Epithelial cell of proximal tubule (primary cell): Measurements from ENCODE around the gene GIMD1. TPM values are rescaled to one million over a fixed set of nuclear protein-coding genes. Genes with fewer than 3 reads are reported as not detected.
A peak's percentile ranks its signal among the peaks of the same experiment; 100 is the strongest.

ENCODE experiments used
- DNase-seq: peaks from one replicate; pipeline ENCODE4 v3.0.0-alpha.2; 2011; ENCODE audit warnings: low read depth
- H3K4me3 ChIP-seq: 2 replicates; pipeline ENCODE4 v1.5.1; 2011; ENCODE audit warnings: low read depth, mild to moderate bottlenecking, low read length
- total RNA-seq: library from RNA; depleted of rRNA; stranded (reverse); fragments of >200 nt; gene quantifications from 2 replicates; pipeline ENCODE4 v1.2.3, GENCODE V29; 2015
- TF ChIP-seq, protein P1 (sequence below): conservative IDR thresholded peaks from 2 replicates; pipeline ENCODE4 v1.5.1; 2012; ENCODE audit warnings: low read depth, mild to moderate bottlenecking, low read length

The GIMD1 gene
- total RNA-seq, 1 donor from 2014 or later, result not detected

DNA sequence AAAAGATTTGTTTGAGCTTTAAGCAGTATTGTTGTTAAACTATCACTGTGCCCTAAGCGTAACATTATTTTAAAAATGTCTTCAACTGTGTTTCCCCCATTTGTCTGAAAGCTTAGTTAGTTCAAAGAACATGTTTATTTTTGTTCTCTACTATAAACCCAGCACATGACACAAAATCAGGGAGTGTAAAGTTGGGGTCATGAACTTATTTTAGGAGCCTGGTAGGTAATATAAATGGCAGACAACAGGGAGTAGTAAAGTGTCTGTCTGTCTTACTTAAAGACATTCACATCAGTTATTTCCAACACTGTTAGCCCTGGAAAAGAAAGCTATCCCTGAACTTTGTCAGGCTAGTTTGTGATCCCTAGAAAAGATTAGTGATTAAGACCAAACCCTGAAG lies 48.3 kb downstream of the GIMD1 start:
- TF ChIP-seq, protein P1, sequence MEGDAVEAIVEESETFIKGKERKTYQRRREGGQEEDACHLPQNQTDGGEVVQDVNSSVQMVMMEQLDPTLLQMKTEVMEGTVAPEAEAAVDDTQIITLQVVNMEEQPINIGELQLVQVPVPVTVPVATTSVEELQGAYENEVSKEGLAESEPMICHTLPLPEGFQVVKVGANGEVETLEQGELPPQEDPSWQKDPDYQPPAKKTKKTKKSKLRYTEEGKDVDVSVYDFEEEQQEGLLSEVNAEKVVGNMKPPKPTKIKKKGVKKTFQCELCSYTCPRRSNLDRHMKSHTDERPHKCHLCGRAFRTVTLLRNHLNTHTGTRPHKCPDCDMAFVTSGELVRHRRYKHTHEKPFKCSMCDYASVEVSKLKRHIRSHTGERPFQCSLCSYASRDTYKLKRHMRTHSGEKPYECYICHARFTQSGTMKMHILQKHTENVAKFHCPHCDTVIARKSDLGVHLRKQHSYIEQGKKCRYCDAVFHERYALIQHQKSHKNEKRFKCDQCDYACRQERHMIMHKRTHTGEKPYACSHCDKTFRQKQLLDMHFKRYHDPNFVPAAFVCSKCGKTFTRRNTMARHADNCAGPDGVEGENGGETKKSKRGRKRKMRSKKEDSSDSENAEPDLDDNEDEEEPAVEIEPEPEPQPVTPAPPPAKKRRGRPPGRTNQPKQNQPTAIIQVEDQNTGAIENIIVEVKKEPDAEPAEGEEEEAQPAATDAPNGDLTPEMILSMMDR, result no peak
- no peak overlapping the region for H3K4me3 ChIP-seq
- DNase-seq, result no peak

- no peak overlapping the region for H3K4me3 ChIP-seq
- DNase-seq, result no peak
- TF ChIP-seq, protein P1, result no peak
These were observed 50.1 kb downstream of the GIMD1 start for GRCh38 chr4:106318511-106318910.

- peak overlapping the region; percentile 94 for H3K4me3 ChIP-seq
- TF ChIP-seq, protein P1, result no peak
- no peak for DNase-seq
These were observed 50.8 kb downstream of the GIMD1 start for GRCh38 chr4:106317815-106318214.

GRCh38 chr4:106316773-106317409 lies 51.7 kb downstream of the GIMD1 start:
- DNase-seq, result peak; percentile 19
- TF ChIP-seq, protein P1, result no peak
- H3K4me3 ChIP-seq, result peak overlapping the region; percentile 94

DNA sequence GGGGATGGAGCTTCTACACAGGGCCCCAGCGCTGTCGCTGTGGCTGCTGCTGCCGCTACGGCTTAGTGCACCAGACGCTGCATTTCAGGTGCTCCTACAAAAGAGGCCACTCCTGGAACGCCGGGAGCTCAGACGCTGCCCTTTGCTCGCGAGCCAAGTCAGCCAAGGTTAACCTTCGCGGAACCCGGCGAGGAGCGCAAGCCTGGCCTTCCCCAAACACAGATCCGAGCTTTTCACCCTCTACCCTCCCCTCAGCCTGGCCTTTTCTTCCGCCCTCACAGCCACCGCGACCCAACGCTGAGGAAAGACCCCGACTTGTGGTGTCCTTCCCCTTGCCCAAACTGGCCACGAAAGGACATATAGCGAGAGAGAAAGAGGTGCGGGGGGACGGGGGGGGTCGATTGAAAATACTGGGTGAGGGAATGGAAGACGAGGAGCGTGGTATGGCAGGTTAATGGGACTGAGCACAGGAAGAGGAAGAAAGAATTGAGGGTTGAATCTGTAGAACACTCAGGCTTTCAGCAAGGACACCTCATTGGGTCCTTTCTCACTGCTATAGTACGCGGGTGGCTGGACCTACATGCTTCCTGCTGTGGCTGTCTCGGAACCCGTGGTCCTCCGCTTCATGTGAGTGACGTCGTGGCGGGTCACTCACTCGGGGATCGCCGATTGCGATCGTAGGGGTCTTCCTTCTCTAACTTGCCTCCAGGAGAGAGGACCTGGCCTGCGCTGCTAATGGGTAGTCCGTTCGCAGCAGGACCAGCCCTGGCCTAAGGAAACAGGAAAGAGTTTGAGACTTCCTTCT lies 52.4 kb downstream of the GIMD1 start, which contains the start of the genes AIMP1 and TBCK:
Gene AIMP1, plus strand, starts transcription at position 583 of the 805 bp plus-strand sequence. CDS start 8,460 bp downstream, outside the sequence.
Gene TBCK, minus strand, starts transcription at position 242 of the 805 bp plus-strand sequence. CDS start 7,249 bp downstream, outside the sequence.
- peak; percentile 72 for DNase-seq
- TF ChIP-seq, protein P1, result no peak
- H3K4me3 ChIP-seq, result peak within 1 kb of the TSS; percentile 94

GRCh38 chr4:106315476-106315967 lies 53.1 kb downstream of the GIMD1 start:
- H3K4me3 ChIP-seq, result peak overlapping the region; percentile 94
- TF ChIP-seq, protein P1, result no peak
- peak; percentile 15 for DNase-seq
